ENCODE measurements around the gene LIMS1.
"Not testable (repeated sequence)": the region's sequence is repeated elsewhere in the genome, so short reads cannot be mapped to it uniquely, and the experiment has no call there.

Gene LIMS1

GRCh38 chr2:108533832-108534583, at the start of gene LIMS1:
Gene LIMS1, plus strand, starts transcription at chr2:108534470. Its CDS starts 93 bp downstream, at chr2:108534563.
- peak; percentile 77 for DNase-seq

DNA sequence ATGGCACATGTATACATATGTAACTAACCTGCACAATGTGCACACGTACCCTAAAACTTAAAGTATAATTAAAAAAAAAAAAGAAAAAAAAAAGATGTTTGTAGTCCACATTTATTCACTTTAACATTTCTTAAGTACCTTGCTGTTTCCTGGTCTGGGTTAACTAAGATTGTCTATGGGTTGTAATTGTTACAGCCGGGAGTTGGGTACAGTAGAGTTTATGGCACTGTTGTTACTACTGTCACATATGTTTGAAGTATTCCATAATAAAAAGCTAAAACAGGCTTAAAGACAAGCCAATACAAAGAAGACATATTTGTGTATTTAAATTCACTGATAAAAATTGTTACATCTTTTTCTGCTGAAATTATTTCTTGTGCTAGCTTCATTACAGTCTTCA, 49.0 kb upstream of the LIMS1 start:
- no peak for DNase-seq

DNA sequence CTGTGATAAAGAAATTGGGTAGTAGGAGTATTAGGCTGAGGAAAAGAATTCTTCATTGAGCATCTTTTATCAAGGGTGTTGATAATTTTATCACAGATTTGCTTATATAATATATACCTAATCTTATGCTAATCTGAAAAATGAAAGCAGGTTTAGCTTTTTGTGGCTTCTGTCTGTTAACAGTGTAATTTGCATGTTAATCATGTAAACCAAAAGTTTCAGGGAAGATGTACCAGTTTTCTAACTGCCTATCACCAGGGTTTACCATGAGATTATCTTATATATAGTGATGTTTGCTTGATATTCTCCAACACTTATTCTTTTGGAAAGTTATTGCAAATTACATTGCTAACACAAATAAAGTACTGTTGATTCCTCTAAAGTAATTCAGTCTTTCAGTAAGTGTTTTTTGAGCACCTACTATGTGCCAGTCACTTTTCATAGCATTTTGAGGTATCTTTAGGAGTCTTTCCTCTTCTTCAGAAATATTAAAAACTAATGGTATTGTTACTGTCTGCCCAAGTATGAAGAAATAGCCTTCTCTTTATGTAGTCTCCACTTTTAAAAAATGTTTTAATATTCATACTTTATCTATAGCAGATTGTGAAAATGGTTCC, 43.7 kb upstream of the LIMS1 start:
- no peak for DNase-seq

- no peak for DNase-seq
Measured at GRCh38 chr2:108491848-108492247, 42.4 kb upstream of the LIMS1 start.

DNA sequence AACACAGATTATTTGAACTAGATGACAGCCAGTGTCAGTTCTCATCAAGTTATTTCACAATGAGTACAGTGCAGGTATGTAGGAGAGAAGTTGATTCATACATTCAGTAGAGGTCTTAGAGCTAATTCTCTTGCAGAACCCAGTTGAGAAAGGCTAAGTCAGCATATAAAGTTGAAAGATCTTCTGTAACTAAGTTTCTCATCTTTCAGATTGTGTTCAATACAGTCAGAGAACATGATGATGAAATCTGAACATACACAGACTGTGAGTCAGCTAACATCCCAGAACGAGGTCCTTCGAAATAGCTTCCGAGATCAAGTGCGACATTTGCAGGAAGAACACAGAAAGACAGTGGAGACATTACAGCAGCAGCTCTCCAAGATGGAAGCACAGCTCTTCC, 41.9 kb upstream of the LIMS1 start:
- no peak for DNase-seq

GRCh38 chr2:108496167-108496566, 38.1 kb upstream of the LIMS1 start:
- not testable (repeated sequence) for DNase-seq

GRCh38 chr2:108507620-108508019, 26.6 kb upstream of the LIMS1 start:
- not testable (repeated sequence) for DNase-seq

GRCh38 chr2:108512431-108512830, 21.8 kb upstream of the LIMS1 start:
- DNase-seq, result not testable (repeated sequence)

DNA sequence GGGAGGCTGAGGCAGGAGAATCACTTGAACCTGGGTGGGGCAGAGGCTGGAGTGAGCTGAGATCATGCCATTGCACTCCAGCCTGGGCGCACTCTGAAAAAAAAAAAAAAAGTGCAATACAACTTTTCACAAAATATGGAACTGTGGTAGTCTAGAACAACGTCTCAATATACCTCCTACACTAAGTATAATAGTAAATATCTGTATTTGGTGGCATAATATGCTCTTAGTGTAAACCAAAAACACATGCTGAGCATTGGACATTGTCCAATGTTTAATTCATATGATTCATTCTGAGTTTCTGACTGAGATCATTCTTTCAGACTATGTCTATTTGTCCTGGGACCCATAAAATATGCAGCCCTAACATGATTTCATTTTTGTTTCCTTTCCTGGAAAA, 19.8 kb upstream of the LIMS1 start:
- DNase-seq, result not testable (repeated sequence)

DNA sequence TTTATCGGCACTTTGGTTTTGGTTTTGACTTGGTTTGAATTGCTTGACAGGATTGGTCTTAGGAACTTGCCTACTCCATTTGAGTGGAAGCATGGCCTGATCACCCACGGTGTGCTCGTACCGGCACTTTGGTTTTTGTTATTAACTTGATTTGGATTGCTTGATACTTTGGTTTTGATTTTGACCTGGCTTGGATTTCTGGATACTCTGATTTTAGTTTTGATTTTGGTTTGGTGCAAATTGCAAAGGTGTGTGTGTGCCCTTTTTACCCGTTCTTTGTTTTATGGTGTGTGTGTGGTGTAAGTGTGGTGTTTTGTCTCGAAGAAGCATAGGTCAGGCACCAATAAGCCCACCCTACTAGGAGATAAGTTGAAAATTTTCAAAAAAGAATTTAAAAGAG, 9.6 kb upstream of the LIMS1 start:
- not testable (repeated sequence) for DNase-seq

DNA sequence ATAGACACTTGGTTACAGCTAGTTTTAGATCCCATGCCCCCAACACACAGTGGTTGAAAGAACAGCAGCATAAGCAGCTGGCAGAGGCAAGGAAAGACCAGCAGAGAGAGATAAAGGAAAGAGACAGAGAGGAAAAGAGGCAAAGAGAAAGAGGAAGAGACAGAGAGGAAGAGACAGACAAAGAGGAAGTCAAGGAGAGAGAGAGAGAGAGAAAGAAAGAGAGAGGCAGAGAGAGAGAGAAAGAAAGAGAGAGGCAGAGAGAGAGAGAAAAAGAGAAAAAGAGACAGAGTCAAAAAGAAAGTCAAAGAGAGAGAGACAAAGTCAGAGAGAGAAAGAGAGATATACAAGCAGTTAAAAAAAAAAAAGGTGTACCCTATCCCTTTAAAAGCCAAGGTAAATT, 9.0 kb upstream of the LIMS1 start:
- DNase-seq, result not testable (repeated sequence)

DNA sequence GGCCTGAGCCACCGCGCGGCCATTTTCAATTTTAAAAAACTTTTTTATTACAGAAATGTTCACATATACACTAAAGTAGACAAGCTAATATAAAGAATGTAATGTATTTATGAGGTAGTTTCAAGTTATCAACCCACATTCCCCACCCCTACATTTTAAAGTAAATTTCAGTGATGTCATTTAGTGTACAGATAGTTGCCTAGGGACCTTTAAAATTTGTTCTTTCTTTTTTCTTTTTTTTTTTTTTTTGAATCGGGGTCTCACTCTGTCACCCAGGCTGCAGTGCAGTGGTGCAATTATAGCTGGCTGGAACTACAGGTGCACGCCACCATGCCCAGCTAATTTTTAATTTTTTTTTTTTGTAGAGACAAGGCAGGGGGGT, 2.6 kb upstream of the LIMS1 start:
- DNase-seq, result no peak

- peak; percentile 24 for DNase-seq
Measured at GRCh38 chr2:108534584-108535356, 500 bp downstream of the LIMS1 start.

DNA sequence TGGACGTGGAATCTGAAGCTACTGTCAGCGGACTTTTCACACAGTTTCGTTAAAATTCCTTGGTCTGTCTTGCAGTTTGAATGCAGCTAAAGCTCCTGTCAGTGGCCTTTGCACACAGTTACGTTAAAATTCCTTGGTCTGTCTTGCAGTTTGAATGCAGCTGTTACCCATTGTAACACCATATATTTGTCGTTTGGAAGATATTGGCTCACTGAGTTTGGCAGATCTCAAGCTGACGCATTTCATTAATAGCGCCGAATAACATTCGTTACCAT, 1.0 kb downstream of the LIMS1 start:
- no peak for DNase-seq

DNA sequence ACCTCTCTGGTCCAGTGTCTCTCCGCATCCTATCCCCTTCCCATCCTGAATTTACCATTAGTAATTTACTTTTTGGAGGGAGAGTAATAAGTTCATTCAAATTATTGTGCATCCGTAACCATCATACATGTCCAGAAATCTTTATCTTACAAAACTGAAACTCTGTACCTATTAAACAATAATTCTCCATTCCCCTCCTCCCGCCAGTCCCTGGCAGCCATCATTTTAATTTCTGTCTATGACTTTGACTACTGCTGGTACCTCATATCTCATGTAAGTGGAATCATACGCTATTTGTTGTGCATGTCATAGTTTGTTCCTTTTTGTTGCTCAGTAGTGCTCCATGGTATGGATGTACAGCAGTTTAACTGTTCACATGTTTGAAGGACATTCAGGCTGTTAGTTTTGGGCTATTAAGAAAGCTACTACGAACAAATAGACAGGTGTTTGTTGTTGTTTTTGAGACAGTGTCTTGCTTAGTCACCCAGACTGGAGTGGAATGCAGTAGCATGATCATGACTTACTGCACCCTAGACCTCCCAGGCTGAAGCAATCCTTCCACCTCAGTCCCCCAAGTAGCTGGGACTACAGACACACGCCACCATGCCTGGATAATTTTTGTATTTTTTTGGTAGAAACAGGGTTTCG, 2.0 kb downstream of the LIMS1 start:
- DNase-seq, result no peak

GRCh38 chr2:108536911-108537310, 2.6 kb downstream of the LIMS1 start:
- no peak for DNase-seq

DNA sequence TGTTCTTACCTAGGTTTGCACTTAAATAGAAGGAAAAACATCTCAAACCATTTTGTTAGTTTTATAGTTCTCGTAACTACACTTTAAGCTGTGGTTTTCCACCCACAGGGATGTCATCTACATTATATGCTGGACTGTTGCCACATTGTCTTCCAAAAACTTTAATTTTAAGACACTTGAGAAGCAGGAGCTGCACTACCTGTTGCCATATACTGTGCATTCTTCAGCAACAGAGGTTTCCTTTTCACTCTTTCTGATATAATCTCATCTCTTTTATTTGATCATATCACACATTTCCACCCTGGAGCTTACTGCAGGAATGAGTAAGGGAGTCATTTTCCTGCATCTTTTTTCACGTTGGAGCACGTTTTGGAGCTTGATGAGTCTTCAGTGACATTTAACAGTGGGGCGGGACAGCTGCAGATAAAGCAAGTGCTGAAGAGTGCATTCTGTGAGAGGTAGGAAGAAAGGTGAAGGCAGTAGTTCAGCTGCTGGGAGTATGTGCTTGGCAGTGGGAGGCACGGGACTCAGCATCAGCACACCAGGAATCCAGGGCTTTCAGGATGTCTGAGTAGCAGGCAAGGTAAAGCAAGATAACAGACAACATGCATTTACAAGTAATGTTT, 3.8 kb downstream of the LIMS1 start:
- no peak for DNase-seq

DNA sequence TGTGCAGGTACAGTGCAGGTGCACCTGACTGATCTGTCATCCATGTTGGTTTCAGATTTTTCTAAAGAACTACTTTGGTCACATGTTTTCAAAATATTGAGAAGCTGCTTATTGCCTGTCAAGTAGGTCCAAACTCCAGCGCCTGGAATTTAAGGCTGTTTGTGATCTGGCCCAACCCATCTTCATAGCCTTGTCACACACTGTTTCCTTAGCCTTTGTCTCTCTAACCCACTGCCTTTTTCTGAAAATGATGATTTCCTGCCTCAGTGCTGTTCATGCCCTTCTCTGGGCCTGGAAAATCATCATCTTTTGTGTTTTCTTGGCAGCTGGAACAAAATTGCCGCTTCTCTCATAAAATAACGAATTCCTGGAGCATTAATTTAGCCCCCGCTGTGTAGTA, 7.2 kb downstream of the LIMS1 start:
- DNase-seq, result no peak

GRCh38 chr2:108542071-108542470, 7.8 kb downstream of the LIMS1 start:
- DNase-seq, result no peak

GRCh38 chr2:108547606-108548005, 13.3 kb downstream of the LIMS1 start:
- DNase-seq, result no peak

- no peak for DNase-seq
Measured at GRCh38 chr2:108548208-108549003, 14.1 kb downstream of the LIMS1 start.

GRCh38 chr2:108552566-108552965, 18.3 kb downstream of the LIMS1 start:
- DNase-seq, result no peak

All from NCI-H510A (cell line).